Skeletal muscle satellite cell (primary cell): ENCODE measurements around the gene HPD.

ENCODE experiments used
- H3K27me3 ChIP-seq: 2 replicates; pipeline ENCODE4 v1.7.0; 2013; ENCODE audit warnings: low read length; ENCODE audit not compliant: control insufficient read depth, insufficient read depth
- H3K36me3 ChIP-seq: 2 replicates; pipeline ENCODE4 v1.7.0; 2013; ENCODE audit warnings: mild to moderate bottlenecking, control low read depth, low read length; ENCODE audit not compliant: insufficient read depth
- H3K4me1 ChIP-seq: 2 replicates; pipeline ENCODE4 v1.7.0; 2013; ENCODE audit warnings: low read length; ENCODE audit not compliant: control insufficient read depth, insufficient read depth
- H3K4me2 ChIP-seq: 2 replicates; pipeline ENCODE4 v1.7.0; 2013; ENCODE audit warnings: mild to moderate bottlenecking, low read length
- H3K4me3 ChIP-seq: 2 replicates; pipeline ENCODE4 v1.7.0; 2013; ENCODE audit warnings: low read length
- H3K9ac ChIP-seq: 2 replicates; pipeline ENCODE4 v1.7.0; 2013; ENCODE audit warnings: mild to moderate bottlenecking, low read depth, low read length, moderate library complexity
- H3K9me3 ChIP-seq: replicated peaks from 2 replicates; pipeline ENCODE4 v1.7.0; 2013; ENCODE audit warnings: mild to moderate bottlenecking, control low read depth, low read length

HPD gene

DNA sequence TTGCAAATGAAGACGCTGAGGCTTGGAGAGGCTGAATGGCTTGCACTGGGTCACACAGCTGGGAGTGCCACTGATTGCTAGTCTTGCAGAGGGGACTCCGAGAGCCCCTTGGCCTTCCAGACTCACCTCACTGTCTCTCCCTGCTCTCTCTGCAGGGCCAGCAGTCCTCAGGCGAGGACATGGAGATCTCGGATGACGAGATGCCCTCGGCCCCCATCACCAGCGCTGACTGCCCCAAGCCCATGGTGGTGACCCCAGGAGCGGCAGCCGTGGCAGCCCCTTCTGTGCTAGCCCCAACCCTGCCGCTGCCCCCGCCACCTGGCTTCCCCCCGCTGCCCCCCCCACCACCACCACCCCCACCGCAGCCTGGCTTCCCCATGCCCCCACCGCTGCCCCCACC is 44.7 kb downstream of the HPD start:
- Histone ChIP-seq H3K9ac (no peak overlapping the region), H3K36me3 (peaks cover 72% of the 10 kb centered on the region), H3K4me1 (peaks cover 26% of the 10 kb centered on the region)

DNA sequence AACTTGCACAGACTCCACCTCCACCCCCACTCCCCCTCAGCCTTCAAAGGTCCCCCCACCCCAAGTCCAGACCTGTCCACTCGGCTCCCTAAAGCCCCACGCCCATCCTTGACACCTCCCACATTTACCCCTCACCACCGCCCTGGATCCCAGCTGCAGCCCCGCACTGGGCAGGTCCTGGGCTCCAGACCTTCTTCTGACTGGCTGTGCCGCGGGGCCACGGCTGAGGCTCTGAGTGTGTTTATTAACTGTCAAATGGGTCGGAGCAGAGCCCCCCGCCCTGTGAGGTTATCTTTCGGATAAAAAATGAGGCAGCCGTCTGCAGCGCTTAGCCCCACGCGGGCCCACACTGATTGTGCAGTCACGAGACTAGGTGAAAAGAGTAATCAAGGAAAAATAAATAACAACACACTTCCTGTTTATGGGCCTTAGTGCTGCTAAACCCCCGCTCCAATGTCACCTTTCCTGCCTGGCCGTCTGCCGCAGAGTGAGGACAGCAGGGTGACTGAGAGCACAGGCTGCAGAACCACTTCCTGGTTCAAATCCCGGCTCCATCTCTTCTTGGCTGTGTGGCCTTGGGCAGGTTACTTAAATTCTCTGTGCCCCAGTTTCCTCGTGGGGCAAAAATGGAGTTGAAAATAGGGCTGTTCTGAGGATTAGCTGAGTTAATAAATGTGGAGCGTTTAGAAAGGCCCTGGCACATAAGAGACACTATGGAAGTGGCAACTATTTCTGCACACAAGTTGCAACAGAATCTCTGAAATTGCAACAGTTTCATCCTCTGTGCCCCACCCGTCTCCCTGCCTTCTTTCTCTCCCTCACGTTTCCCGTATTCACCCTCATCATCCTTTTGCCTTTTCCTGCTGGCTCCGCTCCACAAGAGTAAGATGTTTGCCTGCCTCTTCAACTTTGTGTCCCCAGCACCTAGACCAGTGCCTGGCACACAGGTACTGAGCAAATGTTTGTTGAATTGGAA is 45.5 kb downstream of the HPD start:
- Histone ChIP-seq H3K9me3 (no peaks in the 10 kb centered on the region), H3K27me3 (no peaks in the 10 kb centered on the region), H3K4me1 (peaks cover 26% of the 10 kb centered on the region), H3K9ac (no peak overlapping the region), H3K36me3 (peaks cover 77% of the 10 kb centered on the region), H3K4me3 (peak overlapping the region; percentile 75), H3K4me2 (peak overlapping the region; percentile 95)

More for the DNA sequence above, 44.7 kb downstream of the HPD start:
- no peak overlapping the region for H3K4me2 ChIP-seq
- H3K9me3 ChIP-seq = no peaks in the 10 kb centered on the region
- no peaks in the 10 kb centered on the region for H3K27me3 ChIP-seq
- H3K4me3 ChIP-seq = no peak overlapping the region

DNA sequence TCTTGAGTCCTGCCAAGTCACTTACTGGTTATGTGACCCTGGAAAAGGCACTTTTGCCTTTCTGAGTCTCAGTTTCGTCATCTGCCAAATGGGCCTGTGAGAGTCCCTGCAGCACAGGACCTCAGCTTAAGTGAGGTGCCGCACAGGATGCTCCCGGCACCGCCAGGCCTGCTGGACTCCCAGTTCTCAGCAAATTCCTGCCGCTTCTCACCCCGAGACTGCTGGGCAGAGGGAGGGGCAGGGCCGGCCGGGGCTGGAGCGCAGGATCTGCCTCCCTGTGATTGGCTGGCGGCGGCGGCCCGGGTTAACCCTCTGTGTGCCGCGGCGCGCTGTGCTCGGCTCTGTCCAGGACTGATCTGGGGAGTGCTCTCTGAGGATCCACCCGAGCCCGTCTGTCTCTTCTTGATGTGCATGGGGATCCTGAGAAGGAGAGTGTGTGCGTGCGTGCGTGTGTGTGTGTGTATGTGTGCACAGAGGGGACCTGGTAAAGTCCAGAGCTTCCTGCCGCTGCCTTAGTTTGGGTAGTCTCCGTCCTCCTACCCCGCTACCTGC is 46.3 kb downstream of the HPD start:
- Histone ChIP-seq H3K36me3 (peaks cover 75% of the 10 kb centered on the region), H3K9me3 (no peaks in the 10 kb centered on the region), H3K9ac (peak overlapping the region; percentile 69), H3K27me3 (no peaks in the 10 kb centered on the region), H3K4me1 (peaks cover 26% of the 10 kb centered on the region), H3K4me3 (peak overlapping the region; percentile 75), H3K4me2 (peak overlapping the region; percentile 95)

DNA sequence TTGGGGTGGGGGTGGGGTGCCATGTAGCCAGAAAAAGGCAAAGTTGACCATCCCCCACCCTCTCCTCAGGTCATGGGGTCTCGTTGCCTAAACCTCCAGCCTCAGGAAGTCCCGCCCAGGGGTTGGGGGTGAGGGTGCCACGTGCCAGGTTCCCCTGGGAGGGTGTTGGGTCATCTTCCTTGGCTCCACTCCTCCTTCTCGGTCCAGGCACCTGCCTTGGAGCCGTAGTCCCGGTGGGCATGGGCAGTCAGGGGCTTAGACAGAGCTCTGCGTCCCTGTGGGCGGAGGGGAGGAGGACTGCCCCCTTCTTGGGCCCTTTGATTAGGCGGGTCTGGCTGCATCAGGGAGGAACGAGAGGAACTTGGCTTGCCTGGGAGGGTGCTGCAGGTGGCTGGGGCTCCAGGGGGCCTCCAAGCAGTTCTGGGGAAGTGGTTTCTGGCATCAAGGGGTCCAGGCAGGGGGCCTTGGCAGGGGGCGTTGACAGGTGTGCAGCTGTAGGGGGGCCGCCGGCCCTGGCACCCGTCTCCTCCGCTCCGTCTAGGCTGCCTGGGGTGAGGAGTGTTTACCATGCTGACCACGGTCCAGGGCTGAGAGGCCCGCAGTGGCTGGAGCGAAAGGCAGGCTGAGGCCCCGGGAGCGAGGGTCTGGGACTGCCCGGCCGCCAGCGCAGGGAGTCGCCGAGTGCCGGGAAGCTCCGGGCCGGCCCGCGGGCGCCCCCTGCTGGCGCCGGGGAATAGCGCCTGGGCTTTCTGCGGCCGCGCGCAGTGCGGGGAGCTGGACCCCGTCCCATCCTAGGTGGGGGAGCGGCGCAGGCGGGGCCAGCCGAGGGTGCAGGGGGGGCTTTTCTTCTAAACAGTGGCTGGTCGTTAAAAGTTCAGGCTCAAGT is 47.0 kb downstream of the HPD start:
- Histone ChIP-seq H3K9me3 (no peaks in the 10 kb centered on the region), H3K4me1 (peaks cover 32% of the 10 kb centered on the region), H3K9ac (peak overlapping the region; percentile 69), H3K4me2 (peak overlapping the region; percentile 95), H3K4me3 (peak overlapping the region; percentile 75), H3K36me3 (peaks cover 75% of the 10 kb centered on the region), H3K27me3 (no peaks in the 10 kb centered on the region)

DNA sequence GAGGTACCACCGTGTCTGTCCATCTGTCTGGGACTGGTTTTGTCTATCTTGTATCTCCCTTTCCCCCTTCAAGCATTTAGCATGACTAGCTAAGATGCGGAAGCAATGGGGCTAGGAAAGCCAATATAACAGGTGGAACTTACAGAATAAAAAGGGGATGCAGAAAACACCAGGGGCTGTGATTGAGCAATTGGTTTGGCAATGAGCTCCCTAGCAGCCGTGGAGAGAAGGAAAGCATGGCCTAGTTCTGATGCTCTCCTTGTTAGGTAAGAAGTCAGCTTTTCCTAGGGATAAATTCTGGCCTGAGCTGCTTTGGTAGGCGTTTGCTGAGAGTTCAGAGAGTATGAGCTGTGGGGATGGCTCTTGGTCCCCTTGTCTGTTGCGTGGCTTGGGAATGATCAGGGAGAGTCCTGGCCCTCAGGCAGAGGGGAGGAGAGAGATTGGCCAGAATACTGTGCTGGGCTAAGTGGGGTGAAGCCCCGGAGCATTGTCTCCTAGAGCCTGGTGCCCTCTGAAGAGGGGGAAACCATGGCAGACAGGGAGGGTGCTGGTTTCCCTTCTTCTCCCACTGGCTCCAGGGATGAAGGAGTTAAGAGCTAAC is 47.7 kb downstream of the HPD start:
- peaks cover 71% of the 10 kb centered on the region for H3K36me3 ChIP-seq
- peak overlapping the region; percentile 75 for H3K4me3 ChIP-seq
- H3K4me1 ChIP-seq = peaks cover 39% of the 10 kb centered on the region
- H3K27me3 ChIP-seq = no peaks in the 10 kb centered on the region
- no peak overlapping the region for H3K9ac ChIP-seq
- H3K9me3 ChIP-seq = no peaks in the 10 kb centered on the region
- peak overlapping the region; percentile 95 for H3K4me2 ChIP-seq

DNA sequence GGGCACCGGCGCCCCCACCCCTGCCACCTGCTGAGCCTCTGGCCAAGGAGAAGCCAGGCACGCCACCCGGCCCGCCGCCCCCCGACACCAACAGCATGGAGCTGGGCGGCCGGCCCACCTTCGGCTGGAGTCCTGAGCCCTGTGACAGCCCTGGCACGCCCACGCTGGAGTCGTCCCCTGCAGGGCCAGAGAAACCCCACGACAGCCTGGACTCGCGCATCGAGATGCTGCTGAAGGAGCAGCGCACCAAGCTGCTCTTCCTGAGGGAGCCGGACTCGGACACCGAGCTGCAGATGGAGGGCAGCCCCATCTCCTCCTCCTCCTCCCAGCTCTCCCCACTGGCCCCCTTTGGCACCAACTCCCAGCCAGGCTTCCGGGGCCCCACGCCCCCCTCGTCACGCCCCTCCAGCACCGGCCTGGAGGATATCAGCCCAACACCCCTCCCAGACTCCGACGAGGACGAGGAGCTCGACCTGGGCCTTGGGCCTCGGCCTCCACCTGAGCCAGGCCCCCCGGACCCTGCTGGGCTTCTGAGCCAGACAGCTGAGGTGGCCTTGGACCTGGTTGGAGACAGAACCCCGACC is 48.3 kb downstream of the HPD start:
- Histone ChIP-seq H3K9me3 (no peaks in the 10 kb centered on the region), H3K9ac (no peak overlapping the region), H3K4me1 (peaks cover 43% of the 10 kb centered on the region), H3K4me2 (peak overlapping the region; percentile 95), H3K4me3 (no peak overlapping the region), H3K27me3 (no peaks in the 10 kb centered on the region), H3K36me3 (peaks cover 71% of the 10 kb centered on the region)

DNA sequence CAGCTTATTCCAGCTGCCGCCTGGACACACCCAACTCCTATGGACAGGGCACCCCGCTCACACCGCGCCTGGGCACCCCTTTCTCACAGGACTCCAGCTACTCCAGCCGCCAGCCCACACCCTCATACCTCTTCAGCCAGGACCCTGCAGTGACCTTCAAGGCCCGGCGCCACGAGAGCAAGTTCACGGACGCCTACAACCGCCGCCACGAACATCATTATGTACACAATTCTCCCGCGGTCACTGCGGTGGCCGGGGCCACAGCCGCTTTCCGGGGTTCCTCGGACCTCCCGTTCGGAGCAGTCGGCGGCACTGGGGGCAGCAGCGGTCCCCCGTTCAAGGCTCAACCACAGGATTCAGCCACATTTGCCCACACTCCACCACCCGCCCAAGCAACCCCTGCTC is 48.9 kb downstream of the HPD start:
- Histone ChIP-seq H3K36me3 (peaks cover 65% of the 10 kb centered on the region), H3K9ac (no peak overlapping the region)

DNA sequence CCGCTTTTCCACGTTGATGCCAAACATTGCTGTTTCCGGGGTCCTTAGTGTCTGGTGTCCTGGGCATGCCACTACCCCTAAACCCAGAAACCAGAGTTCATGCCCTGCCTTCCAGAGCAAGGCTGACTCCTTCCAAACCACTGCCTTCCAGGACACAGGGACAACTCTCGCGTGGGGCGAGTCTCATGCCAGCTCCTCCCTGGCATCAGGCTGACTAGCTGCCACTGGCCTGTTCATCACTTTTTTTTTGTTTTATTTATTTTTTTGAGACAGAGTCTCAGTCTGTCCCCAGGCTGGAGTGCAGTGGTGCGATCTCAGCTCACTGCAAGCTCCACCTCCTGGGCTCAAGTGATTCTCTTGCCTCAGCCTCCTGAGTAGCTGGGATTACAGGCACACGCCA is 50.0 kb downstream of the HPD start:
- Histone ChIP-seq H3K4me3 (no peak overlapping the region), H3K9me3 (no peaks in the 10 kb centered on the region), H3K9ac (no peak overlapping the region), H3K36me3 (peaks cover 57% of the 10 kb centered on the region), H3K4me2 (no peak overlapping the region), H3K27me3 (no peaks in the 10 kb centered on the region), H3K4me1 (peaks cover 43% of the 10 kb centered on the region)

More for the DNA sequence above, 48.9 kb downstream of the HPD start:
- H3K4me1 ChIP-seq = peaks cover 43% of the 10 kb centered on the region
- H3K4me3 ChIP-seq = no peak overlapping the region
- no peak overlapping the region for H3K4me2 ChIP-seq
- H3K27me3 ChIP-seq = no peaks in the 10 kb centered on the region
- no peaks in the 10 kb centered on the region for H3K9me3 ChIP-seq

DNA sequence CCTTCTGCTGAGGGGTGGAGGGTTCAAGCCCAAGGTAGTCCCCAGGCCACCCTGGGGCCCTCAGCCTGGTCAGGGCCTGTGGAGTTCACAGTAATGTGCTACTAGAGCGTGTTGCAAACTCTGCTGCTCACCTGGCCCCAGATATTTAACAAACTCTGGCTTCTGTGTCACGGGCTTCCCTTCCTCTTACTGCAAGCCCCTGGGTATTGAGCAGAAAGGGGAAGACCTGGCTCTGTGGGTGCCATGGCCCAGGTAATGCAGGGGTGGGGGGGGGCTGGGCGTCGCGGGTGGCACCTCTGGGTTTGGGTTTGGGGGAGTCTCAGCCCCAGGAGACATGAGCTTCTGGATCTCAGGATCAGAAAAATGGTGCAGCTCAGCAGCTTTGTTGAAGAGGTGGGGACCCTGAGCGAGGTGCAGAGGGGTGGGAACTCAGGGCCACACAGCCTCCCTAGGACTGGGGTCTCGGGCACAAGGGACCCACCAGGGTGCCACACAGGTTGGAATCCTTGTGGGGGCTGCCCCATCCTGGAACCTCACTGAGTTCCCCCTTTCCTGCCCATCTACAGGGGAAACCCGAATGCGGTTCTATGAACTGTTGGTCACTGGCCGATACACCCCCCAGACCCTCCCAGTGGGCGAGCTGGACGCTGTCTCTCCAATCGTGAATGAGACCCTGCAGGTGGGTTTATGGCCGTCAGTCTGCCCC is 50.9 kb downstream of the HPD start:
- peaks cover 34% of the 10 kb centered on the region for H3K4me1 ChIP-seq
- H3K9ac ChIP-seq = peak overlapping the region; percentile 99
- no peaks in the 10 kb centered on the region for H3K9me3 ChIP-seq
- no peak overlapping the region for H3K4me2 ChIP-seq
- H3K27me3 ChIP-seq = no peaks in the 10 kb centered on the region
- no peak overlapping the region for H3K4me3 ChIP-seq
- H3K36me3 ChIP-seq = peaks cover 52% of the 10 kb centered on the region
